ENCODE results near the gene TGFBR3L.

DNA sequence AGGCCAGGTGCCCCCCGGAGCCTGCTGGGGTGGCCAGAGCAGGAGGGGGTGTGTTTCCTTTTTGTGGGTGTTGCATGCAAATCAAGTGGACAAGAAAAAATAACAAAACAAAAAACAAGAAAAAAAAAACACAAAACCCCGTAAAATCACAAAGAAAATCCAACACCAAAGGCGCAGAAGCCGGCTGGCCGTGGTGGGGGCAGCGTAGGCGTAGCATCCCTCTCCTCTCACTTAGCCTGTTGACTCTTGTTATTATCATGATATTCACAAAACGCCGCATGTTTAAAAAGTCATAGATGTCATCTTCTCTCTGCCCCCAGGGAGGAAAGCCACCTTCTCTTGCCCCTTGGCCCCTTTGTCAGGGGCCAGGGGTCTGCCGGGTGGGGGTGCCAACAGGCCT lies 978 bp upstream of the TGFBR3L start:
- TF ChIP-seq POLR2AphosphoS5 (IDR thresholded peaks at IDR 0.05) (no peak), CTCF (IDR thresholded peaks at IDR 0.05) (no peak)

Measured in esophagus muscularis mucosa (tissue), 3 donors.